ENCODE data around the gene NUDCD2.
A peak's percentile ranks its signal among the peaks of the same experiment; 100 is the strongest.
"Not testable (repeated sequence)": the region's sequence is repeated elsewhere in the genome, so short reads cannot be mapped to it uniquely, and the experiment has no call there.

Gene NUDCD2

DNA sequence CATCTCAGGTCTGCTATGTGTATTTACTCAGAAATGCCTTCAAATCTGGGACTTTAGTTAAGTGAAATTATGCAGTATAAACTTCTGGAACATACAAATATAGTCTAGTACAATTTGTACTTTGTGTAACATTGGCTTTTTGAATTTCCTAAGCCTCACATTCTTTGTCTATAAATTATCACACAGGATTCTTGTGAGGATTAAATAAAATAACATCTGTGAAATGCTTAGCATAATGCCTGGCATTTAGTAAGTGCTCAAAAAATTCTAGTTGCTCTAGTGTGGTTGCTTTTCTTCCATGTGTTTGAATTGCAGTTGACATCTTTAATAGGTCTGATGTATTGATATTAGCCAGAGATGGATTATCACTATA, 3.1 kb upstream of the NUDCD2 start:
- Histone ChIP-seq H3K4me1 (ENCODE audit: control insufficient read depth, insufficient read depth, low read length, poor library complexity, severe bottlenecking) (peaks cover 2% of the 10 kb centered on the region), H3K9me3 (ENCODE audit: control insufficient read depth, low read length) (no peaks in the 10 kb centered on the region), H3K36me3 (ENCODE audit: control insufficient read depth, insufficient read depth, low read length) (peaks cover 23% of the 10 kb centered on the region), H3K27ac (ENCODE audit: low read depth, low read length, severe bottlenecking) (no peak overlapping the region), H3K4me3 (ENCODE audit: extremely low read depth, insufficient read depth, low read length, poor library complexity, severe bottlenecking) (no peak overlapping the region)

DNA sequence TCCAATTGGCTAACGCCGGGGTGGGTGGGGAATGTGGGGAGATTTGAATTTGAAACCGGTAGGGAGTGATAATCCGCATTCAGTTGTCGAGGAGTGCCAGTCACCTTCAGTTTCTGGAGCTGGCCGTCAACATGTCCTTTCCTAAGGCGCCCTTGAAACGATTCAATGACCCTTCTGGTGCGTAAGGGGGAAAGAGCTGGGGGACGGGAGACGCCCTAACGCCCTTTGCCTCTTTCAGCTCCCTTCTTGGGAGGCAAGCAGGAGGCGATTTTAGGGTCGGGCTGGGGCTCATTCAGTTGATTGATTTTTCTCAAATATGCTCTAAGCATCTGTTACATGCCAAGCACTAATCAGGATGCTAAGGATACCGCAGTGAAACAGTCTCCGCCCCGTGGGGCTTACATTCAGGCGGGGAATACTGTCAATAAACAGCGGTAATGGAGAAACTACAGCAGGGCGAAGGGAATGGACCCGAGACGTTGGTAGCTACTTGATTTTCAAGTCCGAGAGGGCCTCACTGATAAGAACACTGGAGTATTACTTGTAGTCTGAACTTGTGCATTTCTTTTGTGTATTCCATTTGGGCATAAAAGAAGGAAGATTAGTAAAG, 765 bp upstream of the NUDCD2 start, which contains the start of gene HMMR:
Gene HMMR, plus strand, starts transcription at position 71 of the 610 bp plus-strand sequence. Its CDS starts 61 bp downstream, at position 132.
- Histone ChIP-seq H3K4me1 (ENCODE audit: control insufficient read depth, insufficient read depth, low read length, poor library complexity, severe bottlenecking) (peaks cover 2% of the 10 kb centered on the region), H3K9me3 (ENCODE audit: control insufficient read depth, low read length) (no peaks in the 10 kb centered on the region), H3K4me3 (ENCODE audit: extremely low read depth, insufficient read depth, low read length, poor library complexity, severe bottlenecking) (peak within 1 kb of the TSS; percentile 65), H3K36me3 (ENCODE audit: control insufficient read depth, insufficient read depth, low read length) (peaks cover 25% of the 10 kb centered on the region), H3K27ac (ENCODE audit: low read depth, low read length, severe bottlenecking) (peak within 1 kb of the TSS; percentile 100)
- 0% methylated on average over 16 to 20 of the region's 23 CpGs for WGBS, 2 experiments (ENCODE audit: insufficient coverage in 2 of 2)

DNA sequence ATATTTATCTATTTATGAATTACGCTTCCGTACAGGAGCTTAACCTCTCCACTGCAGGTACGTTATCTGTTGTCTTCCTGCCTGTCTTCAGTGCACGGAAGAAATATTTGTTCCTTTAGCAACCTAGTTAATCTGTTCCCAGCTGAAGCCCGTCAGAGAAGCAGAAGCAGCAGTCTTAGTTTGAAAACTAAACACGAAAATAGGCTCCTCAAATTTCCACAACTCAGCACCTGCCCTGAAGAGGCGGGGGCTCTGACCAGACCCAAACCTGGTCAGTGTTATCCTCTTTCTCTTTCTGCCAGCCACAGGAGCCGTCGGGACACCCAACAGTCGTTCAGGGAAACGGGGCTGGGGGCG, 462 bp downstream of the NUDCD2 start:
- 0 to 8% methylated on average over 5 to 6 of the region's 12 CpGs for WGBS, 2 experiments (ENCODE audit: insufficient coverage in 2 of 2)
- Histone ChIP-seq H3K27ac (ENCODE audit: low read depth, low read length, severe bottlenecking) (peak overlapping the region; percentile 100), H3K9me3 (ENCODE audit: control insufficient read depth, low read length) (no peaks in the 10 kb centered on the region), H3K36me3 (ENCODE audit: control insufficient read depth, insufficient read depth, low read length) (peaks cover 28% of the 10 kb centered on the region), H3K4me3 (ENCODE audit: extremely low read depth, insufficient read depth, low read length, poor library complexity, severe bottlenecking) (peak overlapping the region; percentile 65), H3K4me1 (ENCODE audit: control insufficient read depth, insufficient read depth, low read length, poor library complexity, severe bottlenecking) (peaks cover 2% of the 10 kb centered on the region)

DNA sequence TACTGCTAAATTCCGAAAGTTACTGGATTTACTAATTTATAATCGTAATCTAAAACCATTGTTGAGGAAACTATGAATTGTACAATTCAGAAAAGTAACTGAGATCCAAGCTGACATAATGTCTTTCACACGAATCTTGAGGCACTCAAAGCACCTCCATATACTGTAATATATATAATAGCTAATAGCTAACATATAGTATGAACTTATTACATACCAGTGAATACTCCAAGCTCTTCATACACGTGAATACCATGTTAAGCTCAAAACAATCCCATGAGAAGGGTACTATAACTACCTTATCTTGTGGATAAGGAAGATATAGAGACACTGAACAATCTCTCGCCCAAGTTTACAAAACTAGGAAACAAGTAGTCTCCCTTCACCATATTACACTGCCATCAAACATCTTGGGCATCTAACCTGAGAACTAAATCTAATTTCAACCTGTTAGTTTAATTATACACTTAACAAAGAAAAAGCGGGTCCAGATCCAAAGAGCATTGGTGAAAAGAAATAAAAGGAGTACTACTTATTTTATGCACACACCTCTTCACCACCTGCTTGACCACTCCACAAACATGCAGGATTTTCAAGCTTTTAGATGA, 1.0 kb downstream of the NUDCD2 start:
- no peaks in the 10 kb centered on the region for H3K9me3 ChIP-seq (ENCODE audit: control insufficient read depth, low read length)
- H3K36me3 ChIP-seq (ENCODE audit: control insufficient read depth, insufficient read depth, low read length), result peaks cover 27% of the 10 kb centered on the region
- peak overlapping the region; percentile 100 for H3K27ac ChIP-seq (ENCODE audit: low read depth, low read length, severe bottlenecking)
- peaks cover 2% of the 10 kb centered on the region for H3K4me1 ChIP-seq (ENCODE audit: control insufficient read depth, insufficient read depth, low read length, poor library complexity, severe bottlenecking)
- WGBS, 2 experiments (ENCODE audit: insufficient coverage in 2 of 2), result no CpG with 5 or more reads among the region's 6 CpGs
- peak overlapping the region; percentile 65 for H3K4me3 ChIP-seq (ENCODE audit: extremely low read depth, insufficient read depth, low read length, poor library complexity, severe bottlenecking)

DNA sequence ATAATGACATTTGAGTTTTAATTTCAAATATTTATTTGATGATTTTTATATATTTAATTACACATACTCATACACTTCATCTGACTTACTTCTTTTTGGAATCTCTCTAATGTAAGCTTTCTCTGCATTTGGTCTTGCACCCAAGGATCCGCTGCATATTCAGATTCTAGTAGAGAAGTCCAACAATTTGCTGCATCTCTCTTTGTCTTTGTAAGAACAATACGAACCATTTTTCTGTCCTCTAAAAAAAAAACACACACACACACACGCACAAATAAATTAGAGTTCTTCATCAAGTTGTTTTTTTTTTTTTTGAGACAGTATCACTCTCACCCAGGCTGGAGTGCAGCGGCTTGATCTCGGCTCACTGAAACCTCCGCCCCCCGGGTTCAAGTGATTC, 3.1 kb downstream of the NUDCD2 start:
- Histone ChIP-seq H3K36me3 (ENCODE audit: control insufficient read depth, insufficient read depth, low read length) (peaks cover 36% of the 10 kb centered on the region), H3K4me3 (ENCODE audit: extremely low read depth, insufficient read depth, low read length, poor library complexity, severe bottlenecking) (no peak overlapping the region), H3K9me3 (ENCODE audit: control insufficient read depth, low read length) (no peaks in the 10 kb centered on the region), H3K27ac (ENCODE audit: low read depth, low read length, severe bottlenecking) (no peak overlapping the region), H3K4me1 (ENCODE audit: control insufficient read depth, insufficient read depth, low read length, poor library complexity, severe bottlenecking) (no peaks in the 10 kb centered on the region)
- 91 to 95% methylated on average over 6 to 7 of the region's 7 CpGs for WGBS, 2 experiments (ENCODE audit: insufficient coverage in 2 of 2)

- 100% methylated on average over 1 of the region's 2 CpGs; no CpG with 5 or more reads in 1 of the 2 experiments for WGBS, 2 experiments (ENCODE audit: insufficient coverage in 2 of 2)
- Histone ChIP-seq H3K36me3 (ENCODE audit: control insufficient read depth, insufficient read depth, low read length) (peaks cover 43% of the 10 kb centered on the region), H3K9me3 (ENCODE audit: control insufficient read depth, low read length) (no peaks in the 10 kb centered on the region), H3K4me3 (ENCODE audit: extremely low read depth, insufficient read depth, low read length, poor library complexity, severe bottlenecking) (no peak overlapping the region), H3K4me1 (ENCODE audit: control insufficient read depth, insufficient read depth, low read length, poor library complexity, severe bottlenecking) (no peaks in the 10 kb centered on the region), H3K27ac (ENCODE audit: low read depth, low read length, severe bottlenecking) (no peak overlapping the region)
Measured at GRCh38 chr5:163456029-163456589, 3.8 kb downstream of the NUDCD2 start.

DNA sequence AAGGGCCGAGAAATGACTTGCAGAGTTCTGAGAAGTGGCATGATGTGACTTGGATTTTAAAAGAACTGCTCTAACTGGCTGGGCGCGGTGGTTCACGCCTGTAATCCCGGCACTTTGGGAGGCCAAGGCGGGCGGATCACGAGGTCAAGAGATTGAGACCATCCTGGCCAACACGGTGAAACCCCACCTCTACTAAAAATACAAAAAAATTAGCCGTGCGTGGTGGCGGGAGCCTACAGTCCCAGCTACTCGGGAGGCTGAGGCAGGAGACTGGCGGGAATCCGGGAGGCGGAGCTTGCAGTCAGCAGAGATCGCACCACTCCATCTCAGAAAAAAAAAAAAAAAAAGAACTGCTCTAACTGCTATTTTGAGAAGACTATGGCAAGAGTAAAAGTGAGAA, 4.5 kb downstream of the NUDCD2 start:
- 98 to 100% methylated on average over 5 to 8 of the region's 17 CpGs for WGBS, 2 experiments (ENCODE audit: insufficient coverage in 2 of 2)
- not testable (repeated sequence) for H3K27ac ChIP-seq (ENCODE audit: low read depth, low read length, severe bottlenecking); H3K9me3 ChIP-seq (ENCODE audit: control insufficient read depth, low read length); H3K4me3 ChIP-seq (ENCODE audit: extremely low read depth, insufficient read depth, low read length, poor library complexity, severe bottlenecking); H3K4me1 ChIP-seq (ENCODE audit: control insufficient read depth, insufficient read depth, low read length, poor library complexity, severe bottlenecking)
- H3K36me3 ChIP-seq (ENCODE audit: control insufficient read depth, insufficient read depth, low read length), result peaks cover 43% of the 10 kb centered on the region

- H3K27ac ChIP-seq (ENCODE audit: low read depth, low read length, severe bottlenecking), result no peak overlapping the region
- no CpG with 5 or more reads among the region's 1 CpG for WGBS, 2 experiments (ENCODE audit: insufficient coverage in 2 of 2)
- peaks cover 45% of the 10 kb centered on the region for H3K36me3 ChIP-seq (ENCODE audit: control insufficient read depth, insufficient read depth, low read length)
- no peaks in the 10 kb centered on the region for H3K9me3 ChIP-seq (ENCODE audit: control insufficient read depth, low read length)
- no peaks in the 10 kb centered on the region for H3K4me1 ChIP-seq (ENCODE audit: control insufficient read depth, insufficient read depth, low read length, poor library complexity, severe bottlenecking)
- no peak overlapping the region for H3K4me3 ChIP-seq (ENCODE audit: extremely low read depth, insufficient read depth, low read length, poor library complexity, severe bottlenecking)
Measured at GRCh38 chr5:163453705-163454104, 6.2 kb downstream of the NUDCD2 start.

DNA sequence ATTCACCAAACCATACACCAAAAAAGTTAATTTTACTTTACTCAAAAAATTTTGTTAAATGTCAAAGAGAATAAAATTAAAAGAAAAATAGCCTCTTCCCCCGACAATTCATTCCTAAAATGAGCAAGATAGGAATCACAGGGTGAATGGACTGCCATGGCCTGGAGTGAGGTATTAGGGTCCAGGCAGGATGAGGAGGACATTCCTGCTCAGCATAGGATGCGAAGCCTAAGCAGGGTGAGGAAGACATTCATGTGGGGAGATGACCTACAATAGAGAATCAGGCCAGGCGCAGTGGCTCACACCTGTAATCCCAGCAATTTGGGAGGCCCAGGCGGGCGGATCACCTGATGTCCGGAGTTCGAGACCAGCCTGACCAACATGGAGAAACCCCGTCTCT, 8.4 kb downstream of the NUDCD2 start:
- Histone ChIP-seq H3K9me3 (ENCODE audit: control insufficient read depth, low read length) (no peaks in the 10 kb centered on the region), H3K4me1 (ENCODE audit: control insufficient read depth, insufficient read depth, low read length, poor library complexity, severe bottlenecking) (no peaks in the 10 kb centered on the region), H3K27ac (ENCODE audit: low read depth, low read length, severe bottlenecking) (no peak overlapping the region), H3K36me3 (ENCODE audit: control insufficient read depth, insufficient read depth, low read length) (peaks cover 52% of the 10 kb centered on the region), H3K4me3 (ENCODE audit: extremely low read depth, insufficient read depth, low read length, poor library complexity, severe bottlenecking) (no peak overlapping the region)
- 86 to 91% methylated on average over 7 to 8 of the region's 8 CpGs for WGBS, 2 experiments (ENCODE audit: insufficient coverage in 2 of 2)

DNA sequence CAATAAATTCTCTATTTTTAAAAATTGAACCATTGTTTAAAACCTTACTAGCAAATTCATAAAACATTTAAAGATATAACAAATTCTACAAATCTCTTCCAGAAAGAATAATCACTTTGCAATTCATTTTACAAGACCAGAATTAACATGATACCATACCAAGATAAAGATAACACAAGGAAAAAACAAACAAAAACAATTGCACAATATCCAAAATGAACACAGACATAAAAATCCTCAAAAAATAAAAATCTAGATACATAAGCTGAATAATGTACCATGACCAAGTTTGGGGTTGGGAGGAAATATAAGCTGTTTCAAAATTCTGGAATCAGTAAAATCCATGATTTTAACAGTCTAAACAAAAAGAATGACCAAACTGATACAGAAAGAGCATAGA, 11.4 kb downstream of the NUDCD2 start:
- Histone ChIP-seq H3K36me3 (ENCODE audit: control insufficient read depth, insufficient read depth, low read length) (peaks cover 53% of the 10 kb centered on the region), H3K27ac (ENCODE audit: low read depth, low read length, severe bottlenecking) (no peak overlapping the region), H3K4me1 (ENCODE audit: control insufficient read depth, insufficient read depth, low read length, poor library complexity, severe bottlenecking) (no peaks in the 10 kb centered on the region), H3K9me3 (ENCODE audit: control insufficient read depth, low read length) (no peaks in the 10 kb centered on the region), H3K4me3 (ENCODE audit: extremely low read depth, insufficient read depth, low read length, poor library complexity, severe bottlenecking) (no peak overlapping the region)

DNA sequence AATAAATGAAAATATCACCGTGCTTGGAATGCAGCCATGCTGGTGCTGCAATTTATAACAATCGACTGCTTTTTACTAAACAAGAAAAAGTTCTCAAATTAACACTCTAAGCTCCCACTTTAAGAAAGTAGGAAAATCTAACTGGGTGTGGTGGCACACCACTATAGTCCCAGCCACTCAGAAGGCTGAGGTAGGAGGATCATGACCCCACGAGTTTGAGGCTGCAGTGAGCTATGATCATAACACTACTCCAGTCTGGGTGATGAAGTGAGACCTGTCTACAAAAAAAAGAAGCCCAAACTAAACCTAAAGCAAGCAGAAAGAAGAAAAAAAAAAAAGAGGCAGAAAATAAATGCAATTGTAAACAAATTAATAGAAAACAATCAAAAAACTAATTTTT, 12.0 kb downstream of the NUDCD2 start:
- 80% methylated on average over 1 of the region's 3 CpGs; no CpG with 5 or more reads in 1 of the 2 experiments for WGBS, 2 experiments (ENCODE audit: insufficient coverage in 2 of 2)
- no peaks in the 10 kb centered on the region for H3K9me3 ChIP-seq (ENCODE audit: control insufficient read depth, low read length)
- peaks cover 59% of the 10 kb centered on the region for H3K36me3 ChIP-seq (ENCODE audit: control insufficient read depth, insufficient read depth, low read length)
- no peak overlapping the region for H3K27ac ChIP-seq (ENCODE audit: low read depth, low read length, severe bottlenecking)
- H3K4me3 ChIP-seq (ENCODE audit: extremely low read depth, insufficient read depth, low read length, poor library complexity, severe bottlenecking), result no peak overlapping the region
- H3K4me1 ChIP-seq (ENCODE audit: control insufficient read depth, insufficient read depth, low read length, poor library complexity, severe bottlenecking), result no peaks in the 10 kb centered on the region
